NT2/D1 (cell line): ENCODE data around the gene SLCO6A1.

ENCODE experiments used
- DNase-seq: peaks from one replicate; pipeline ENCODE4 v3.0.0-alpha.2; 2011; ENCODE audit warnings: low read depth, low spot score
- H3K27me3 ChIP-seq: 2 replicates; pipeline ENCODE4 v1.6.0; 2011; ENCODE audit warnings: mild to moderate bottlenecking; ENCODE audit not compliant: insufficient read length, insufficient read depth
- H3K36me3 ChIP-seq: 2 replicates; pipeline ENCODE4 v1.6.1; 2011; ENCODE audit warnings: mild to moderate bottlenecking, low read length, mixed read lengths; ENCODE audit not compliant: insufficient read depth, insufficient read length
- H3K4me1 ChIP-seq: 2 replicates; pipeline ENCODE4 v1.5.1; 2011; ENCODE audit not compliant: insufficient read depth, insufficient read length
- H3K4me3 ChIP-seq: 2 replicates; pipeline ENCODE4 v1.5.1; 2011; ENCODE audit warnings: low read depth; ENCODE audit not compliant: insufficient read length
- H3K9ac ChIP-seq: 2 replicates; pipeline ENCODE4 v1.6.0; 2011; ENCODE audit warnings: low read depth; ENCODE audit not compliant: insufficient read length
- H3K9me3 ChIP-seq: 2 replicates; pipeline ENCODE4 v1.5.1; 2011; ENCODE audit warnings: mild to moderate bottlenecking, low read length; ENCODE audit not compliant: insufficient read depth
- SUZ12 ChIP-seq: IDR thresholded peaks from 2 replicates; pipeline ENCODE4 v1.6.1; 2011; ENCODE audit not compliant: insufficient read length, insufficient read depth; ENCODE audit errors: extremely low read depth
- YY1 ChIP-seq: IDR thresholded peaks from 2 replicates; pipeline ENCODE4 v1.6.1; 2011; ENCODE audit not compliant: insufficient read length, insufficient read depth
- ZNF274 ChIP-seq: IDR thresholded peaks from 2 replicates; pipeline ENCODE4 v1.6.1; 2011; ENCODE audit warnings: mild to moderate bottlenecking, low read depth, low read length

Gene SLCO6A1

GRCh38 chr5:102375876-102376275, 122.9 kb downstream of the SLCO6A1 start:
- H3K36me3 ChIP-seq: no peaks in the 10 kb centered on the region
- TF ChIP-seq ZNF274: no peak
- no peak for TF ChIP-seq YY1
- TF ChIP-seq SUZ12: no peak
- no peak overlapping the region for H3K9ac ChIP-seq
- no peaks in the 10 kb centered on the region for H3K27me3 ChIP-seq
- no peak overlapping the region for H3K4me3 ChIP-seq
- no peak for DNase-seq
- H3K9me3 ChIP-seq: no peaks in the 10 kb centered on the region
- H3K4me1 ChIP-seq: no peaks in the 10 kb centered on the region

GRCh38 chr5:102375272-102375671, 123.5 kb downstream of the SLCO6A1 start:
- H3K36me3 ChIP-seq: no peaks in the 10 kb centered on the region
- TF ChIP-seq SUZ12 (no peak), ZNF274 (no peak), YY1 (no peak)
- no peaks in the 10 kb centered on the region for H3K4me1 ChIP-seq
- no peak overlapping the region for H3K4me3 ChIP-seq
- H3K27me3 ChIP-seq: no peaks in the 10 kb centered on the region
- no peaks in the 10 kb centered on the region for H3K9me3 ChIP-seq
- no peak for DNase-seq
- no peak overlapping the region for H3K9ac ChIP-seq

GRCh38 chr5:102368392-102368791, 130.4 kb downstream of the SLCO6A1 start:
- no peaks in the 10 kb centered on the region for H3K4me1 ChIP-seq
- H3K36me3 ChIP-seq: no peaks in the 10 kb centered on the region
- H3K9ac ChIP-seq: no peak overlapping the region
- TF ChIP-seq ZNF274 (no peak), YY1 (no peak), SUZ12 (no peak)
- DNase-seq: no peak
- no peaks in the 10 kb centered on the region for H3K9me3 ChIP-seq
- no peaks in the 10 kb centered on the region for H3K27me3 ChIP-seq
- H3K4me3 ChIP-seq: no peak overlapping the region

GRCh38 chr5:102341681-102342288, 157.0 kb downstream of the SLCO6A1 start:
- no peak for TF ChIP-seq SUZ12
- no peak for TF ChIP-seq YY1
- TF ChIP-seq ZNF274: no peak

DNA sequence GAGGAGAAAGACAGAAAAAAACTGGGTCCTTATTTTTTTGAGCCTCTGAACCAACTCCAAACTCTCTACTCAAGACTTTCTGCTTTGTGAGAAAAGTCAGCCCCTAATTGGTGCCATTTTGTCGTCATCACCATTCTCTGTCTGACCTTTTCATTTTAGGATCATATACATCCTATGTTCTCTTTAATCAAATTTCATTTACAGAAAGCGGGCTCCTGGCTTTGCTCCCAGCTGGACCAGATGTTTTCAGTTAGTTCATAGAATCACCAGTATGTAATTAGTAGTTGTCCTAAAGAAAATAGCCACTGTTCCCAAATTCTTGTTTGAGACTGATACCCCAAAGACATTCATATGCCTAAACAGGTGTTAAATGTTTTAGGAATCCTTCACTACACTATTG, 174.1 kb downstream of the SLCO6A1 start:
- no peaks in the 10 kb centered on the region for H3K36me3 ChIP-seq
- DNase-seq: no peak
- H3K4me3 ChIP-seq: no peak overlapping the region
- no peaks in the 10 kb centered on the region for H3K4me1 ChIP-seq
- no peak overlapping the region for H3K9ac ChIP-seq
- H3K27me3 ChIP-seq: no peaks in the 10 kb centered on the region
- H3K9me3 ChIP-seq: no peaks in the 10 kb centered on the region
- TF ChIP-seq SUZ12 (no peak), YY1 (no peak), ZNF274 (no peak)

More at GRCh38 chr5:102341681-102342288, 157.0 kb downstream of the SLCO6A1 start:
- no peaks in the 10 kb centered on the region for H3K36me3 ChIP-seq
- no peaks in the 10 kb centered on the region for H3K27me3 ChIP-seq
- H3K4me1 ChIP-seq: no peaks in the 10 kb centered on the region
- H3K4me3 ChIP-seq: no peak overlapping the region
- no peaks in the 10 kb centered on the region for H3K9me3 ChIP-seq
- no peak overlapping the region for H3K9ac ChIP-seq
- no peak for DNase-seq
